Kidney (tissue), 14 donors: Measurements from ENCODE around the gene INVS. TPM values are rescaled to one million over a fixed set of nuclear protein-coding genes. Genes with fewer than 3 reads are reported as not detected.
"Not testable (repeated sequence)": the region's sequence is repeated elsewhere in the genome, so short reads cannot be mapped to it uniquely, and the experiment has no call there.

ENCODE experiments used
- DNase-seq, 5 donors: peaks; one replicate each; pipeline ENCODE4 v3.0.0-alpha.2; 2013 to 2020
- FAIRE-seq: peaks from 2 replicates; lab custom pipeline; 2012; peaks lifted over from hg19 to GRCh38; lab: Jason Lieb, UNC
- H3K27ac ChIP-seq, 2 donors: one replicate each; pipeline ENCODE4 v1.7.0; 2013; ENCODE audit warnings: low read depth in 2 of 2, low read length in 2 of 2, inconsistent platforms in 1 of 2
- H3K27me3 ChIP-seq: one replicate; pipeline ENCODE4 v1.7.1; 2013; ENCODE audit warnings: low read length, inconsistent platforms; ENCODE audit not compliant: control insufficient read depth, insufficient read depth
- H3K36me3 ChIP-seq, 3 donors: one replicate each; pipeline versions ENCODE4 v1.7.0 to v1.7.1; 2013; ENCODE audit warnings: low read length in 3 of 3, control low read depth in 1 of 3, inconsistent platforms in 1 of 3; ENCODE audit not compliant: insufficient read depth in 3 of 3, control insufficient read depth in 2 of 3
- H3K4me1 ChIP-seq, 3 donors: one replicate each; pipeline versions ENCODE4 v1.7.0 to v1.7.1; 2013; ENCODE audit warnings: low read length in 3 of 3, inconsistent platforms in 1 of 3, low read depth in 1 of 3; ENCODE audit not compliant: control insufficient read depth in 2 of 3, insufficient read depth in 2 of 3
- H3K4me3 ChIP-seq, 3 donors: one replicate each; pipeline versions ENCODE4 v1.7.0 to v1.8.1; 2013; ENCODE audit warnings: low read length in 3 of 3, control low read depth in 1 of 3, inconsistent platforms in 1 of 3
- H3K9ac ChIP-seq, 3 donors: one replicate each; pipeline versions ENCODE4 v1.7.0 to v1.7.1; 2013; ENCODE audit warnings: low read length in 3 of 3, control low read depth in 1 of 3, inconsistent platforms in 1 of 3
- H3K9me3 ChIP-seq, 3 donors: one replicate each; pipeline versions ENCODE4 v1.7.0 to v1.7.1; 2013; ENCODE audit warnings: low read length in 3 of 3, control low read depth in 1 of 3, inconsistent platforms in 1 of 3; ENCODE audit not compliant: control insufficient read depth in 2 of 3, insufficient read depth in 1 of 3
- intact Hi-C: fragments of 100-400 bp; cut with DNase I; formaldehyde crosslinking; loops from one replicate; pipeline ENCODE4 v1.11.1; 2022
- polyA plus RNA-seq: library from polyadenylated mRNA; stranded (reverse); fragments of 350-450 nt; fragmentation: Illumina TruSeq; extraction: RNeasy Lipid Tissue Mini Kit (QIAGEN cat#74804); gene quantifications from one replicate; pipeline ENCODE4 v1.2.3, GENCODE V29; 2014; ENCODE audit warnings: low read depth, low replicate concordance; ENCODE audit not compliant: insufficient read depth
- total RNA-seq: library from RNA; stranded (reverse); fragmentation: NEBNext Ultra II Directional; extraction: Animal tissue kit (Norgen Biotek cat#: 25700); gene quantifications from one replicate; pipeline ENCODE4 v1.2.1, GENCODE V29; 2021
- TF ChIP-seq, protein P1 (sequence below): IDR thresholded peaks from 3 replicates; pipeline ENCODE4 v1.5.1; 2012; ENCODE audit warnings: mild to moderate bottlenecking, moderate library complexity, borderline replicate concordance; ENCODE audit not compliant: insufficient read depth; ENCODE audit errors: extremely low read depth
- donor health status: control.
- donor health status: control.
- donor health status: control.
- donor health status: control.
- donor health status: control.
- donor health status: DM: yes; HTN: yes; CAD: no.
- donor health status: Normal renal cell carcinoma (clear cell type).

INVS gene
- total and polyA plus RNA-seq, 2 donors from 2014 or later, result 7.1 to 19.7 TPM

DNA sequence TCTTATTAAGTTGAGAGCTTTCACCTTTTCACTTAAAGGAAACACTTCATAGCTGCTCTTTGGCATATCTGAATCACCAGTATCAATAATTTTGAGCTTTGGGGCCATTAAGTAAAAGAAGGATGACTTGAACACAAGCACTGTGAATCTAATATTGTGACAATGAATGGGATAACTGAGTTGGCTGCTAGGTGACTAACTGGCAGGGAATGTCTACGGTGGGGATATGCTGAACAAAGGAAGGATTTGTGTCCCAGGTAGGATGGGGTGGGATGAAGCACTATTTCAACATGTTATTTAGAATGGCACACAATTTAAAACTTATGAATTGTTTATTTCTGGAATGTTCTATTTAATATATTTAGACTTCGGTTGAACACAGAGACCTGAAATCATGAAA lies 130.1 kb downstream of the INVS start:
- DNase-seq, result no peak
- Histone ChIP-seq H3K36me3 (peaks cover 0 to 5% (median 0%) of the 10 kb centered on the region in 3 donors), H3K27ac (no peak overlapping the region), H3K4me1 (no peaks in the 10 kb centered on the region), H3K27me3 (no peaks in the 10 kb centered on the region), H3K9ac (no peak overlapping the region), H3K9me3 (peaks cover 0 to 2% (median 0%) of the 10 kb centered on the region in 3 donors), H3K4me3 (no peak overlapping the region)
- TF ChIP-seq, protein P1, sequence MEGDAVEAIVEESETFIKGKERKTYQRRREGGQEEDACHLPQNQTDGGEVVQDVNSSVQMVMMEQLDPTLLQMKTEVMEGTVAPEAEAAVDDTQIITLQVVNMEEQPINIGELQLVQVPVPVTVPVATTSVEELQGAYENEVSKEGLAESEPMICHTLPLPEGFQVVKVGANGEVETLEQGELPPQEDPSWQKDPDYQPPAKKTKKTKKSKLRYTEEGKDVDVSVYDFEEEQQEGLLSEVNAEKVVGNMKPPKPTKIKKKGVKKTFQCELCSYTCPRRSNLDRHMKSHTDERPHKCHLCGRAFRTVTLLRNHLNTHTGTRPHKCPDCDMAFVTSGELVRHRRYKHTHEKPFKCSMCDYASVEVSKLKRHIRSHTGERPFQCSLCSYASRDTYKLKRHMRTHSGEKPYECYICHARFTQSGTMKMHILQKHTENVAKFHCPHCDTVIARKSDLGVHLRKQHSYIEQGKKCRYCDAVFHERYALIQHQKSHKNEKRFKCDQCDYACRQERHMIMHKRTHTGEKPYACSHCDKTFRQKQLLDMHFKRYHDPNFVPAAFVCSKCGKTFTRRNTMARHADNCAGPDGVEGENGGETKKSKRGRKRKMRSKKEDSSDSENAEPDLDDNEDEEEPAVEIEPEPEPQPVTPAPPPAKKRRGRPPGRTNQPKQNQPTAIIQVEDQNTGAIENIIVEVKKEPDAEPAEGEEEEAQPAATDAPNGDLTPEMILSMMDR, result no peak
- intact Hi-C loops, result no loop called here
- FAIRE-seq, result no peak

DNA sequence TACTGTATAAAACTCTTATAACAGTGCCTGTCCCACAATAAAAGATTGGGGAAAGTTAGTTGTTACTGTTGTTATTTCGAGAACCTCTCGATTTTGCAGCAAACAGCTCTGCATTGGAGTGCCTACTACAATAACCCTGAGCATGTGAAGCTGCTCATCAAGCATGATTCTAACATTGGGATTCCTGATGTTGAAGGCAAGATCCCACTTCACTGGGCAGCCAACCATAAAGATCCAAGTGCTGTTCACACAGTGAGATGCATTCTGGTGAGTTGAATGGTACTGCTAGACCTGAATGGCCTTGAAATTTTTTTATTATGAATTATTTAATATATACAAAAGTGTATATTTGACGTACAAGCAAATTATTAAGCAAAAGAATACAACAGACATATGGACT lies 130.5 kb downstream of the INVS start:
- no peak overlapping the region for H3K27ac ChIP-seq
- H3K36me3 ChIP-seq, result peaks cover 0 to 5% (median 0%) of the 10 kb centered on the region in 3 donors
- no peak overlapping the region for H3K9ac ChIP-seq
- no peak overlapping the region for H3K4me3 ChIP-seq
- intact Hi-C loops, result no loop called here
- DNase-seq (no peak), FAIRE-seq (no peak)
- peaks cover 0 to 2% (median 0%) of the 10 kb centered on the region in 3 donors for H3K9me3 ChIP-seq
- no peaks in the 10 kb centered on the region for H3K4me1 ChIP-seq
- TF ChIP-seq, protein P1, result no peak
- no peaks in the 10 kb centered on the region for H3K27me3 ChIP-seq

DNA sequence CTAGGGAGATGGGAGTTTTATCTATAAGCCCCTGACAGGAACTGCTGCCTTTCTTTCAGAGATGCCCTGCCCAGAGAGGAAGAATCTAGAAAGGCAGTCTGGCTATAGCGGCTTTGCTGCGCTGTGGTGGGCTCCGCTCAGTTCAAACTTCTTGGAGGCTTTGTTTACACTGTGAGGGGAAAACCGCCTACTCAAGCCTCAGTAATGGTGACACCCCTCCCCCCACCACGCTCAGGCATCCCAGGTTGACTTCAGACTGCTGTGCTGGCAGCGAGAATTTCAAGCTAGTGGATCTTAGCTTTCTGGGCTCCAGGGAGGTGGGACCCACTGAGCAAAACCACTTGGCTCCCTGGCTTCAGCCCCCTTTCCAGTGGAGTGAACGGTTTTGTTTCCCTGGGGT lies 137.9 kb downstream of the INVS start:
- intact Hi-C loops, H3K27ac ChIP-seq, H3K9ac ChIP-seq, H3K4me1 ChIP-seq, FAIRE-seq, DNase-seq, H3K27me3 ChIP-seq, H3K4me3 ChIP-seq, H3K36me3 ChIP-seq, H3K9me3 ChIP-seq: not testable (repeated sequence)

DNA sequence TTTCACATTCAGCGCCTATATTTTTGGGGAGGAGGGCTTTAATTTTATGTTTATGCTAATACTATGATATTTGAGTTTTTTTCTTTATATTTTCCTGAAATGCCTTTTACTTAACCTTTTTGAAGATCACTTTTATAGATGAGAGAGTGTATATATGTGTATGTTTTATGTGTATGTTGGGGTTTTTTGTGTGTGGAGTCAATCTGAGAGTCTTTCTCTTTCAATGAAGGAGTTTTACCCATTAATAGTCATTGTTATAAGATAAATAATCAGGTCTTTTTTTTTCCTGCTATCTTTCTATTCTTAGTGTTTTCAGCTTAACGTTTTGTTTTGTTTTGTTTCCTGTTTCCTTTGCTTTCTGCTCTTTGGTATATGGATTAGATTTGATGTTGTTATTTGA lies 141.5 kb downstream of the INVS start:
- FAIRE-seq (no peak), DNase-seq (no peak)
- no peaks in the 10 kb centered on the region for H3K27me3 ChIP-seq
- no peaks in the 10 kb centered on the region for H3K9me3 ChIP-seq
- intact Hi-C loops, result no loop called here
- H3K9ac ChIP-seq, result no peak overlapping the region
- no peak overlapping the region for H3K4me3 ChIP-seq
- H3K36me3 ChIP-seq, result peaks cover 0 to 9% (median 0%) of the 10 kb centered on the region in 3 donors
- H3K4me1 ChIP-seq, result no peaks in the 10 kb centered on the region
- TF ChIP-seq, protein P1, result no peak
- H3K27ac ChIP-seq, result no peak overlapping the region
